ENCODE results near the gene BMP2K.
"Not testable (repeated sequence)": the region's sequence is repeated elsewhere in the genome, so short reads cannot be mapped to it uniquely, and the experiment has no call there.

BMP2K gene

DNA sequence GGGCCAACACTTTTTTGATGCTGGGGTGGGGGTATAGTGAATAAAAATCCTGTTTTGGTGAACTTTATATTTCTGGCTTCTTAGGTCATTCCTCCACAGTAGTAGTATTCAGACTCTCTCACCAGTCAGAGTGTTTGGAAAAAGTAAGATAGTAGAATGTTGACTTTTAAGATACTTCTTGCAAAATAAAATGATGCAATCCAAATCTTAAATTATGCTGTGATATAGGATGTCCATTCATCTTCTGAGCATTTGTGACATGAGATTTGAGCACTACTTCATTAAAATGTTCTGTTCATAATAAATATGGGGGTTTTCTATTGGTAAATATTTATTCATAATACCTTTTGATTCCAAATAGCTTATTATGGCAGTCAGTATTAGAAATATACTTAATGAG is 70.1 kb downstream of the BMP2K start:
- no peak for DNase-seq (ENCODE audit: low read depth in 3 of 3, low spot score in 1 of 3)

DNA sequence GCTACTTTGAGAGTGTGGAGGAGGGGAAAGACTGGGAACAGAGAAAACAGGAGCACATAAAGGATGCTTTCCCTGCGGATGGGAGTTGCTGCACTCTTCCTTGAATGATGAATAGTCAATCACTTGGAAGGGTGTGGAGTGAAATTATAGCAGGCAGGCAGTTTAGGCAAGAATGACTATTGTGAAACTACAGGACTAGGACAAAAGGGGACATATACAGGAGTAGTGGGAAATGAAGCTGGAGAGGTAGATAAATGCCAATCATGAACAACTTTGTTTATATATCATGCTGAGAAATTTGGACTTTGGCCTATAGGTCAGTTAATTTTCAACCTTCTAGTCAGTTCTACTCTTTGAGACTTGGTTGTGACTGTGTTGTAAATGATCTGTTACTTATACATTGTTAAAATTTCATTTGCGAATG is 86.2 kb downstream of the BMP2K start:
- DNase-seq (ENCODE audit: low read depth in 3 of 3, low spot score in 1 of 3): no peak

DNA sequence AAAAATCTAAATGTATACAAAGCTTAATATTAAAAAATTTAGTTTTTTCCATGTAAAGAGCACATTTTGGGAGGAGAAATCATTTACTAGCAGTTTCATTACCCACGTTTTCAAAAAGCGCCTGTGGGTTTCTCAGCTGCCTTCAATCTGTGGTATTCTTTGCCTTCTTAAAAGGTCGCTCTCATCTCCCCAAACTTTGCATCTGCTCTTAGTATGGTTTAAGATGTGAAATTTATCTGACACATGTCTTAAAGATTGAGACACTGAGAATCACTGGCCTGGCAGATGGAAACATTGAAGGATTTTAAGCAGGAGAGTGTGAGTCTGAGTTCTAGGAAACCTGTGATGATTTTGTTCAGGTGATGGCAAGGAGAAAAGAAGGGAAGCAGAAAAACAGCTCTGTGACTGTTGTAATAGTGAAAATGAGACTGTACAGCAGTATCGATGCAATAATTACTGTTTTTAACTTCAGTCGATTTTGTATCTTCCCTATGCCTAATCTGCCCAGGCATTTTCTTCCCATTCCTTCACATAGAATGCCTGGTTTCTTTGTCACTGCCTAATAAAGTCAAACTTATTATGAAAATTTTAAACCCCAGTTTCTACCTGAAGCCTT is 87.2 kb downstream of the BMP2K start:
- no peak for DNase-seq (ENCODE audit: low read depth in 3 of 3, low spot score in 1 of 3)

DNA sequence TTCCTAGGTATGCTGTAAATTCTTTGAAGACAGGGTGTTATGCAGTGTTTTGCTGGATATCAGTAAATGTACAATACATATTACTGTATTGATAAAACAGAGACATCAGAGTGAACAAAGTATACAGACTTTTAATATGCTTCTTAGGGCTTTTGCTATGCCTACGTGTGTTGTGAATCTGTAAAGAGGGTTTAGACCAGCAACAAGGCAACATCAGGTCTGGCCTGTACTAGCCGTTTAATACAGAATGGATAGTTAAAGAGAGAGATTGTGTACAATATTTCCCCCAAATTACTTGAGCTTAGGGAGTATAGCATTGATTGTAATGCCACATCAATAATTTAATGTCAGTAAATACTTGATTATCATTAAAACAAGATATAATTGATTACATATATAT is 87.8 kb downstream of the BMP2K start:
- DNase-seq (ENCODE audit: low read depth in 3 of 3, low spot score in 1 of 3): no peak

DNA sequence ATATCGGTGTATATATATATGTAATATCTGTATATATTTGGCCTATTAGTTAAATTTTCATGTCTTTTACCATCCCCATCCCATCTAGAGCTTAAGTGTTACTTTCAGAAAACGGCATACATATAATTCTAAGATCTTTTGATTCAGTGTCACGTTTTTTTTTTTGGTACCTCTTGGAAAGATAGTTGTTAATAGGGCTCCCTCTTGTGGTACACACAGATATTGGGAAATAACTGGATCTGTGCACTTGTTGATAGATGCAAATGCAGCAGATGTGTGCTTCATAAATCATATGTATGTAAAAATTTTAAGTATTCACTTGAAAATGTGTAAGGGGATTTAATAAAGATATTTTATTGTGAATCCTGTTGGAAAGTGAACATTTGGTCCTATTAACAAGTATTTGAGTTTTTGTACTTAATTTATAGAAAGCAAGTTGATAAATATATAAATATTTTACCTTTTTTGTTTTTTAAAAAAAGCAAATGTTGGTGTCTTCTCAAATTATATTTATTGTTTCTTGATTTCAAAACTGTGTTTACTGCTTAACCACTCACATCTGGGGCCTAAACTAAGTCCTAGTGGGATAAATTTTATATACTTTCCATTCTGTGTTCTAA is 88.4 kb downstream of the BMP2K start:
- no peak for DNase-seq (ENCODE audit: low read depth in 3 of 3, low spot score in 1 of 3)

DNA sequence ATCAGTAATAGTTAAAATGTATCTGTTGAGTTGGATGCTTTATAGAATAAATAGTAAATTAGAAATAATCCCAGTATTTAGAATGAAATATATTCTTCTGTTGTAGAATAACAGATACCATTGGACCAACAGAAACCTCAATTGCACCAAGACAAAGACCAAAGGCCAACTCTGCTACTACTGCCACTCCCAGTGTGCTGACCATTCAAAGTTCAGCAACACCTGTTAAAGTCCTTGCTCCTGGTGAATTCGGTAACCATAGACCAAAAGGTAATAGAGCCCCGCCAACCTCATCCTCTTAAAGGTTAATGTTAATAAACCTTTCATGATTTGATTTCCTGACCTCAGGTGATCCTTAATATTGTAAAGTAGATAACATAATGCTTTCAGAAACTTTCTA is 89.3 kb downstream of the BMP2K start:
- no peak for DNase-seq (ENCODE audit: low read depth in 3 of 3, low spot score in 1 of 3)

DNA sequence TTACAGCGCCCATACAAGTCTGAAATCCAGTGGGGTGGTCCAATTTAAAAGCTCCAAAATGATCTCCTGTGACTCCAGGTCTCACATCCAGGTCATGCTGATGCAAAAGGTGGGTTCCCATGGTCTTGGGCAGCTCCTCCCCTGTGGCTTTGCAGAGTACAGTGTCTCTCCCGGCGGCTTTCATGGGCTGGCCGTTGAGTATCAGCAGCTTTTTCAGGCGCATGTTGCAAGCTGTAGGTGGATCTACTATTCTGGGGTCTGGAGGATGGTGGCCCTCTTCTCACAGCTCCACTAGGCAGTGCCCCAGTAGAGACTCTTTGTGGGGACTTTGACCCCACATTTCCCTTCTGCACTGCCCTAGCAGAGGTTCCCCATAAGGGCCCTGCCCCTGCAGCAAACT is 92.6 kb downstream of the BMP2K start:
- DNase-seq (ENCODE audit: low read depth in 3 of 3, low spot score in 1 of 3): not testable (repeated sequence)

DNA sequence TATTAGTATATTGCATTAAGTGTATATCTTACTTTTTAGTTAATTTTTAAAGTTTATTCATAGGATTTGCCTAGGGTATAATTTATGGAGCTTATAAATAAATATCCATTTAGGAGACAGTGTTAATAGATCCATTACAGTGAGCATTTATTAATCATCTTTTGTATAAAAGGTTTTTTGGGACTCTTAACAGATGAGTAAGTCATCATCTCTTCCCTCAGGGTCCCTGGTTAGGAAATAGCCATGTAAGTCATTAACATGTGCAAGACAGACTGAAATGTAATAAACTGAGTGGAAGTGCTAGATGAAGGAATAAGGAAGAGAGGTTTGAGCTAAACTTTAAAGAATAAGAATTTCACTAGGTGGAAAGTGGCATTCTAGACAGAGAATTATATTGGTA is 93.9 kb downstream of the BMP2K start:
- DNase-seq (ENCODE audit: low read depth in 3 of 3, low spot score in 1 of 3): no peak

DNA sequence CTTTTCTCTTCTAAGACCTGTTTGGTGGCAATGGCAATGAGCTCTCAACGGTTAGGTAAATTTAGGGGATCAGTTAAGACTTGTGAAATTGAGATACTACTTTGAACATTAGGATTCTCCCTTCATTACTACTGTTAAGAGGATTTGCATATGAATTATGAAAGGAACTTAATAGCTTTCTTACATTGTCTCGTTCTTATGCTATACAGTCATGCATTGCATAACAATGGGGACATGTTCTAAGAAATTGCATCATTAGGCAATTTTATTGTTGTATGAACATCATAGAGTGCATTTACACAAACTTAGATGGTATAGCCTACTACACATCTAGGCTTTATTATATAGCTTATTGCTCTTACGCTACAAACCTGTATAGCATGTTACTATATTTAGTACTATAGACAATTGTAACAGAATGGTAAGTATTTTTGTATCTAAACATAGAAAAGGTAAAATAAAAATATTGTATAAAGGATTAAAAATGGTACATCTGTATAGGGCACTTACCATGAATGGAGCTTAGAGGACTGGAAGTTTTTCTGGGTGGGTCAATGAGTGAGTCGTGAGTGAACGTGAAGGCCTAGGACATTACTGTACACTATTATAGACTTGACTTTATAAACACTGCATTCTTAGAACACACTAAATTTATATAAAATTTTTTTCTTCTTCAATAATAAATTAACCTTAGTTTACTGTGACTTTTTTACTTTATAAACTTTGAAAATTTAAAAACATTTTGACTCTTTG is 100.6 kb downstream of the BMP2K start:
- no peak for DNase-seq (ENCODE audit: low read depth in 3 of 3, low spot score in 1 of 3)

DNA sequence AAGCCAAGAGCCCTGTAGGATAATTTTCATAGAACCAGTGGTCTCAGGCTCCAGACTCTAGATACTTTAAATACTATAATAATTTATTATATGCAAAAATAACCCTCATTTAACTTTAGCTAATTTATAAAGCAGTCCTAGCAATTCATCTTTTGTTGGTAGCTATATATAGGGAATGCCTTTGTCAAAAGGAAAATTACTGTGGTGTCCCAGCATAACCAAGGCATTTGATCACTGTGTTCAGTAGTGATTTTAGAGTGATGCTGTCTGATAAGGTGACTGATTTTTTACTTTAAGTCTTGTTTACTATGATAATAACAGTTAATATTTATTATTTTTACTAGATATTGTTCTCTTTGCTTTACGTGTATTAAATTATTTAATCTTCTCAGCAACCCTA is 101.9 kb downstream of the BMP2K start:
- DNase-seq (ENCODE audit: low read depth in 3 of 3, low spot score in 1 of 3): no peak

DNA sequence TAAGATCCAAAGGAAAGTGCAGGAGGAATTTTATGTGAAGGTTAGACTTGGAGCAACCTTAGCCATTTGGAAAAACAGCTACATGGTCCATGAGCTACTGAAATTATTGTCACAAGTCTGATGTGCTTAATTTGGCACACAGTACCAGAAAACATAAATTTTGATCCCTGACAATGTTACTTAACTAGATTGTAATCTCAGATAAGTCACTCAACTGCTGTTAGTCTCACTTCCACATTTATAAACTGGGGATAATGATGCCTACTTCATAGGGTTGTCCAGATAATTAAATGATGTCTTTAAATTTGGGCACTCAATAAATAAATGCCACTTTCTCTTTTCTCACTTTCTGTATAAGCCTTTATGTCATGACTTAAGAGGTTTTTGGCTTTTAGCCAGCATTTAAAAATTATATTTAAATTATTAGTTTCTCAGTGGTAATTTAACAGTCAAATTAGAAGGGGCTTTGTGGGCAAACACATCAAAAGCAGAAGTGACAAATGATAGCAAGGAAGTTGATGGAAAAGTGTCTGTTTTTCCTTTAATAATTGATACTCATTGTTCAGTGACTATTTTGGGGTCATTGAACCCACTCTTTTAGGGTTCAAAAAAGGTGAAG is 104.8 kb downstream of the BMP2K start:
- DNase-seq (ENCODE audit: low read depth in 3 of 3, low spot score in 1 of 3): no peak

DNA sequence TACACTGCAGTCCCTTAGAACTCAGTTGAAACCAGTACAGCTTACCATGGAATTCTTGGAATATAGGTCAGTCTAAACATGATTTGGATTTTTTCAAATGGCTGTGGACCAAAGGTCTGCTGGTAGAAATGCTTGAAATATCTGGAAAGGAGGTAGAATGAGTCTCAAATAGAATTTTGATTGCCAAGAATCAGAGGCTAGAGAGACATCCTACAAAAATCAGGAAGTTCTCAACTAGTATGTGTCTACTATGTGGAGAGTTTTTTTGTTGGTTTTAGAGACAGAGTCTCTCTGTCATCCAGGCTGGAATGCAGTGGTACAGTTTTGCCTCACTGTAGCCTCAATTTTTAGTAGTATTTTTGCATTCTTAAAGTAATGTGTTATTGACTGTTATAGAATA is 109.4 kb downstream of the BMP2K start:
- no peak for DNase-seq (ENCODE audit: low read depth in 3 of 3, low spot score in 1 of 3)

DNA sequence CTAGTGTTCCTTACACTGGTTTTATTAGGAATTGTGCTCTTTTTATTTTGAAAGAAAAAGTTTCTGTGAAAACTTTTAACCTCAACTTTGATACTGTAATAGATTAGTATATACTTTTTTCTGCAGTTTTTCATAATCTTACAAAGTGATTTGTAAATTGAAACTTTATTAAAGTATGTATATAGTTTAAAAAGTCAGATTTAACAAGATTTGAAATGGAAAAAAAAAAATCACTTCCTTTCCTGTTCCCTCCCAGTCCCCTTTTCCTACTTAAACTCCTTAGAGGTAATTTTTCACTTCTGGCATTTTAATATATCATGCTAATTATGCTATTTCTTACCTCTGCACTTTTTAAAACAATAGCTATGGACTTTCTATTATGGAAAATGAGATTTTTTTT is 113.8 kb downstream of the BMP2K start:
- no peak for DNase-seq (ENCODE audit: low read depth in 3 of 3, low spot score in 1 of 3)

DNA sequence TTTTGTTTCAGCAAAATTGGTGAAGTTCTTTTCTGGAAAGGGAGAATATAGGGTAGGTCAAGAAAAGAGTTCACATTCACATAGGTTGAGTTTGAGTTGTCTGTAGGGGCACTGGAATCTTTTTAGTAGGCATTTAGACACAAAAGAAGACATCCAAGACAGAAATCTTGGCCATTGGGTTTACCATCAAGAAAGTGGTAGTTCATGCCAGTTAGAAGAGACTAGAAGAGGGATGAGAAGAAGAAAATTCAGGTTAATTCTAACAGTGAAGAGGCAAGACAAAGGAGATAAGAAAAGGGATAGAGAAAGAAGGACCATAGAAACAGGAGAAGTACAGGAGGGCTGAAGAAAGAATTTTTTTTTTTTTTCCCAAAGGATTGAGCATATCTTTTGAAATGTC is 123.2 kb downstream of the BMP2K start:
- DNase-seq (ENCODE audit: low read depth in 3 of 3, low spot score in 1 of 3): no peak

DNA sequence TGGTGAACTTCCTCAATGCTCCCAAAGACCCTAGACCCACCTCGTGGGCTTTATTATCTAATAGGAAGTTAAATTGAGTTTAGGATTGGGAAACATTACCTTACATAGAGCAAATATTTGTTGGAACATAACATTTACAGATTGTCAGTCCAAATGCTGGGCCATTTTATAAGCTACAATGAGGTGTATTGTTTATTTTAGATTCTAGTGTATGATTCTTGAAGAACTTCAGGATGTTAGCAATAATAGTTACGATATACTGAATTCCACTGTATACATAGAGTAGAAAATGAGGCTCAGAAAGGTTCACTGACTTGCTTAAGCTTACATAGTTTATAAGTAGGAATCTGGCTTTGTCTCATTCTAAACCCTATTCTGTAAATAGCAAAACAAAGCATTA is 125.7 kb downstream of the BMP2K start:
- no peak for DNase-seq (ENCODE audit: low read depth in 3 of 3, low spot score in 1 of 3)

DNA sequence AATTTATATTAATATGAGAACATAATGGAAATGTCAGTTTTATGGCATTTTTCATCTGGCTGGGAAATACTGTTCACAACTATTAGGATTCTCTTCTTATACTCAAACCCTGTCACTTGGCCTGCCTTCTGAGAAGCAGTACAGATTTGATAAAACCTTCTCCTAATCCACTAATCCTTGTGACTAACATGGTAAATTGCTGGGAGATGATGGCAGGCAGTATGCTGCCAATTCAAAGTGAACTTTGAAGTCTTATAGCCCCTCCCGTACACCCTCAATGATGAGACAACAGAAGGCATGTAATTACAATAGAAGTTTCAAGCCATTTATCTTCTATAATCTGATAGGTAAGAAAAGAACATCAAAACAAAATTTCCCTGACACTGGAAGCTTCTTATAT is 126.1 kb downstream of the BMP2K start:
- no peak for DNase-seq (ENCODE audit: low read depth in 3 of 3, low spot score in 1 of 3)

DNA sequence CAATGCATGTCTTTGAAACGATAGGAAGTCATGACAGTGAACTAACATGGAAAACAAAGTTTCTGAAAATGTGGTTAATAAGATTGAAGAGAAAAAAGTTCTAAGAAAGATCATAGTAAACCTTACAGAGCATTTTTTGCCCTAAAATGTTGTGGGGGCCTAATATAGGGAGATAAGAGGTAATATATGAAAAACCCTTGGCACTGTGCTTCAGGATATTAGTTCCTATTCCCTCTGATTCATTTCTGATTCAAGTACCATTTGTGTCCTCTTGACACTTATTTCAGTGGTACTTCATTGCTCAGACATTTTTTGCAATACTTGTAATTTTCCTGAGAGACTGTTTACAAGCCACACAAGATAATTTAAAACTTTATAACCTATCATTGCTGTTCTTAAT is 128.0 kb downstream of the BMP2K start:
- no peak for DNase-seq (ENCODE audit: low read depth in 3 of 3, low spot score in 1 of 3)

DNA sequence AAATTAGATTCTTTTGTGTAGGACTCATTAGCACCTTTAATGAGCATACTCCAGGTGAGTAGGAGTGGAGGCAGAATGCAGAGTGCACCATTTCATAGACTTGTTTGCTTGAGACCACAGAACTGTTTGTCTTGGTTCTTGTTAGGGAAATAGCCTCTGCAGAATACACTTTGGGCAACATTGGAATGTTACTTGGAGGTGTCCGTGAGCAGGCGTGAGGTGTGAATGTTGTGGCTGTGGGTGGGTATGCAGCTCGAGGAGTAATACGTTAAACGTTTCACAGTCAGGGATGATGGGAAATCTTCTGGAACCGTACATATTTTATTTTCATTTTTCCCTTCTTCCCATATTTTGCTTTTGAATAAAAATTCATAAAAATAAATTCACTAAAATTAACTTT is 131.5 kb downstream of the BMP2K start:
- no peak for DNase-seq (ENCODE audit: low read depth in 3 of 3, low spot score in 1 of 3)

DNA sequence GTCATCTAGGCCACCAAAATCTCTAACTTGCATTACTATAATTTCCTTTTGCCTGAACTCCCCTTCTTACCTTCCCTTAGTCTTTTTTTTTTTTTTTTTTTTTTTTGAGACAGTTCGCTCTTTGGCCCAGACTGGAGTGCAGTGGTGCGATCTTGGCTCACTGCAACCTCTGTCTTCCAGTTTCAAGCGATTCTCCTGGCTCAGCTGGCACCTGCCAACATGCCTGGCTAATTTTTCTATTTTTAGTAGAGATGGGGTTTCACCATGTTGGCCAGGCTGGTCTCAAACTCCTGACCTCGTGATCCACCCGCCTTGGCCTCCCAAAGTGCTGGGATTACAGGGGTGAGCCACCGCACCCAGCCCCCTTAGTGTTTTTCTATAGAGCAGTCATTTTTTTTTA is 132.8 kb downstream of the BMP2K start:
- DNase-seq (ENCODE audit: low read depth in 3 of 3, low spot score in 1 of 3): not testable (repeated sequence)

DNA sequence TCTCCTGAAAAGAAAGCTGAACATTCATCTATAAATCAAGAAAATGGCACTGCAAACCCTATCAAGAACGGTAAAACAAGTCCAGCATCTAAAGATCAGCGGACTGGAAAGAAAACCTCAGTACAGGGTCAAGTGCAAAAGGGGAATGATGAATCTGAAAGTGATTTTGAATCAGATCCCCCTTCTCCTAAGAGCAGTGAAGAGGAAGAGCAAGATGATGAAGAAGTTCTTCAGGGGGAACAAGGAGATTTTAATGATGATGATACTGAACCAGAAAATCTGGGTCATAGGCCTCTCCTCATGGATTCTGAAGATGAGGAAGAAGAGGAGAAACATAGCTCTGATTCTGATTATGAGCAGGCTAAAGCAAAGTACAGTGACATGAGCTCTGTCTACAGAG is 134.5 kb downstream of the BMP2K start:
- DNase-seq (ENCODE audit: low read depth in 3 of 3, low spot score in 1 of 3): no peak

DNA sequence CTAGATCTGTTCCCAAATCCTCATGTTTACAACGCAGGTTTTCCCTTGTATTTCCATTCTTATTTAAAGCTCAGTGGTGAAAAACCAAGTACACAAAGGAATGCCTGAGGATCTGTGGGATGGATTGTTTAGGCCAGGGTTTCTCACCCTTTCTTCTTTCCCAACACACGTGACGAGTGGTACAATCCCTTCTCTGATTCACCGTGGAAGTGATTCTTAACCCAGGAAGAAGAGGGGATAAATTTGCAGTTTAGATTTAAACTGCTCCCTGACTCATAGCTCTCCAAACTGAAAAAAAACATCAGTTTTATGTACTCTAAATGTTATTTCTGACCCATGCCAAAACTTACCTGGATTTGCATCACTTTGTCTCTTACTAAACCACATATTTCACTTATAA is 146.1 kb downstream of the BMP2K start:
- DNase-seq (ENCODE audit: low read depth in 3 of 3, low spot score in 1 of 3): no peak

Data from stimulated activated CD4-positive, alpha-beta T cell treated with anti-CD3 and anti-CD28 coated beads, TNF-alpha, amount 100 ng/mL, for 1 hour (primary cell).